Activated naive CD4-positive, alpha-beta T cell treated with anti-CD3 and anti-CD28 coated beads, Interleukin-2, amount 50 U/mL, for 24 hours (primary cell): ENCODE data around the gene NUDCD3.

Source experiments
- H3K27ac Mint-ChIP-seq: one replicate; pipeline ENCODE4 v1.8.0; 2021; ENCODE audit warnings: mild to moderate bottlenecking, mixed read lengths
- H3K27me3 Mint-ChIP-seq: one replicate; pipeline ENCODE4 v1.8.0; 2021; ENCODE audit warnings: mixed read lengths
- H3K36me3 Mint-ChIP-seq: one replicate; pipeline ENCODE4 v1.8.0; 2021; ENCODE audit warnings: mixed read lengths
- H3K4me1 Mint-ChIP-seq: one replicate; pipeline ENCODE4 v1.8.0; 2021; ENCODE audit warnings: mixed read lengths
- H3K4me3 Mint-ChIP-seq: one replicate; pipeline ENCODE4 v1.8.0; 2021; ENCODE audit warnings: mild to moderate bottlenecking, mixed read lengths
- H3K9me3 Mint-ChIP-seq: one replicate; pipeline ENCODE4 v1.8.0; 2021; ENCODE audit warnings: mixed read lengths

NUDCD3 gene

GRCh38 chr7:44393238-44394111, 97.0 kb downstream of the NUDCD3 start:
- peaks cover 9% of the 10 kb centered on the region for H3K36me3 Mint-ChIP-seq
- no peaks in the 10 kb centered on the region for H3K9me3 Mint-ChIP-seq
- H3K27ac Mint-ChIP-seq, result peak overlapping the region; percentile 21
- no peak overlapping the region for H3K4me3 Mint-ChIP-seq
- H3K4me1 Mint-ChIP-seq, result no peaks in the 10 kb centered on the region
- no peaks in the 10 kb centered on the region for H3K27me3 Mint-ChIP-seq

DNA sequence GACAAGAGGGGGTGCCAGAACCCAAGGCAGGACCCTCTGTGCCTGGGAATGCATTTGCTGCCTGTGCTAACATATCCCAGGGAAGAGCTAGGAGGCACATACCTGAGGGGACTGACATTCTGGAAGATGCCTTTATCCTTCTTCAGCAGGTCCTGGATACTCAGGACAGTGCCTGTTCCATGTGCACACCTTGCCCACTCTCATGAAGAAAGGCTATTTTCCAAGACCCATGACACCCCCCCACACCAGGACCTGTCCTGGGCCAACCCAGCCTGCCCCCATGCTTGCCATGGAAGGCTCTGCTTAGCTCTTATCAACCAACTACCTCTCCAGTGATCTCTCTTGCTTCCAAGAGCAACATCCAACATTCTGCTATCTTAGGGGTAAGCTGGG, 97.8 kb downstream of the NUDCD3 start:
- peak overlapping the region; percentile 21 for H3K27ac Mint-ChIP-seq
- no peaks in the 10 kb centered on the region for H3K4me1 Mint-ChIP-seq
- H3K4me3 Mint-ChIP-seq, result no peak overlapping the region
- H3K9me3 Mint-ChIP-seq, result no peaks in the 10 kb centered on the region
- peaks cover 9% of the 10 kb centered on the region for H3K36me3 Mint-ChIP-seq
- H3K27me3 Mint-ChIP-seq, result no peaks in the 10 kb centered on the region

GRCh38 chr7:44391746-44392617, 98.5 kb downstream of the NUDCD3 start:
- peaks cover 9% of the 10 kb centered on the region for H3K36me3 Mint-ChIP-seq
- peak overlapping the region; percentile 81 for H3K27ac Mint-ChIP-seq
- H3K9me3 Mint-ChIP-seq, result no peaks in the 10 kb centered on the region
- no peak overlapping the region for H3K4me3 Mint-ChIP-seq
- no peaks in the 10 kb centered on the region for H3K27me3 Mint-ChIP-seq
- no peaks in the 10 kb centered on the region for H3K4me1 Mint-ChIP-seq

DNA sequence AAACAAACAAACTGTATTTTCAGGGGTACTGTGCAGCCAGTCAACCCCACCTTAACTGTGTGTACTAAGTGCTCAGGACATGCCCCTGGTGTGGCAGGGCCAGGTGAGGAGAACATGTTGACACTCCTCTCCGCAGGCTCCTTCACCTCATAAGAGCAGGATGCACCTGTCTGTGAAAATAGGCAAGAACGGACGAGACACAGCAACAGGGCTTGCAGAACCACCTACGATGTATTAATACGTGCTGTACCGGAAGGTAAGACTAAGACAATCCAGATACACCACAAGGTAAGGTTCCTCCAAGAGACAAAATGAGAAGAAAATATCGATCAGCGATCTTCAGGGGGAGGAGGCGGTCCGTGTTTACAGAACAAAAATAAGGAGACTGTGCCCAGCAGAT, 99.3 kb downstream of the NUDCD3 start:
- peaks cover 9% of the 10 kb centered on the region for H3K36me3 Mint-ChIP-seq
- no peak overlapping the region for H3K27ac Mint-ChIP-seq
- H3K4me1 Mint-ChIP-seq, result no peaks in the 10 kb centered on the region
- no peaks in the 10 kb centered on the region for H3K9me3 Mint-ChIP-seq
- H3K4me3 Mint-ChIP-seq, result no peak overlapping the region
- H3K27me3 Mint-ChIP-seq, result no peaks in the 10 kb centered on the region

- peaks cover 9% of the 10 kb centered on the region for H3K36me3 Mint-ChIP-seq
- no peaks in the 10 kb centered on the region for H3K9me3 Mint-ChIP-seq
- H3K4me1 Mint-ChIP-seq, result no peaks in the 10 kb centered on the region
- no peak overlapping the region for H3K4me3 Mint-ChIP-seq
- H3K27ac Mint-ChIP-seq, result no peak overlapping the region
- no peaks in the 10 kb centered on the region for H3K27me3 Mint-ChIP-seq
These were observed 99.8 kb downstream of the NUDCD3 start for GRCh38 chr7:44390701-44391100.

GRCh38 chr7:44388089-44388970, 102.1 kb downstream of the NUDCD3 start:
- Mint-ChIP-seq H3K27ac (no peak overlapping the region), H3K36me3 (peaks cover 9% of the 10 kb centered on the region), H3K27me3 (no peaks in the 10 kb centered on the region)

DNA sequence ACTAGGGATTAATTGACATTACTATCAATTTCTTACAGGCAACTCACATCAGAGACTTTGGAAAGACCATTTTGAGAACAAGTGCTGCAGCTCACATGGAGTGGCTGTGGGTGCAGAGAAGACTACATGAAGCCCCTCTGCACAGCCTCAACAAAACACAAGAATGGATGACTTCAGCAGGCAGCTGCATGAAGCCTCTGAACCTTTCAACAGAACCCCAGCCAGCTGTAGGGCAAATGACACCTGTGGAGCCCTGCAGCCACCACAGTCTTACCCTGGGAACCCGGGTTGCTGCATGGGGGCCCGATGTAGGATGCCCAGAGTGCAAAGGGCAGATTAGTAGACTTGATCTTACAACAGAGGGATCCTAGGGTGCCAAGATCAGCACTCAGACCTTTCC, 103.1 kb downstream of the NUDCD3 start:
- no peak overlapping the region for H3K4me3 Mint-ChIP-seq
- no peaks in the 10 kb centered on the region for H3K27me3 Mint-ChIP-seq
- no peaks in the 10 kb centered on the region for H3K9me3 Mint-ChIP-seq
- H3K27ac Mint-ChIP-seq, result no peak overlapping the region
- H3K36me3 Mint-ChIP-seq, result peaks cover 9% of the 10 kb centered on the region
- no peaks in the 10 kb centered on the region for H3K4me1 Mint-ChIP-seq

More at GRCh38 chr7:44388089-44388970, 102.1 kb downstream of the NUDCD3 start:
- Mint-ChIP-seq H3K4me1 (no peaks in the 10 kb centered on the region), H3K9me3 (no peaks in the 10 kb centered on the region), H3K4me3 (no peak overlapping the region)

DNA sequence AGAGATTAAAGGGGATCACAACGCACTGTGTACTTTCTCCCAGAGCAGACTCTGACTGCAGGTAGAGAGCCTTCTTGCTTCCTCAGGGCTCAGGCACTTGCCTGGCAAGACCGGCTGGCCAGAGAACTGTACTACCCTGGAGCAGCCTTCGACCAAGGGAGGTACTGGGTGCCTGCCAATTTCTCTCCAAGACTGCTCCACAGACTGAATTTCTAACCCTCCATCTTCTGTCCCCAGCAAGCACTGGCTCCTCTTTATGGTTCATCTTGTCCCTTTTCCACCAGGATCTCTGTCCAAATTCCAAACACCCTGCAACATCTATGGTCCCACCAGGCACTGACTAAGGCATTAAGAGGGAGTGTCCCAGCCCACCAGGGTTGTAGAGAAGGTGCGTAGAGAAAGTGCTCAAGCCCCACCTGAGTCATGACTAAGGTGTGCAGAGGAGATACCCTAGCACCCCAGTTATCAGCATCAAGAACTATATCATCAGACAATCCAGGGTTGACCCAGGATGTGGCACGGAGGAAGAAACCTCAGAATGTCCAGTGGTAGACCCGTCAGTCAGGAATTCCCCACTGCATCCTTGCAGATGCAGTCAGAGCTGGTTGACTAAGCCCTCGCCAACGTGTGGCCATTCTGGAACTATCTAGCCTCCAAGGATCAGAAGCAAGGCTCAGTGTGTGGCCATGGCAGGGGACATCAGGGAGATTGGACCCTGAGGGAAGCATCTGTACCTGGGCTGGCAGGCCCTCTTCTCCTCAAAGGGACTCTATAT, 104.1 kb downstream of the NUDCD3 start:
- peaks cover 7% of the 10 kb centered on the region for H3K36me3 Mint-ChIP-seq
- no peaks in the 10 kb centered on the region for H3K9me3 Mint-ChIP-seq
- H3K27ac Mint-ChIP-seq, result no peak overlapping the region
- H3K4me3 Mint-ChIP-seq, result no peak overlapping the region
- no peaks in the 10 kb centered on the region for H3K4me1 Mint-ChIP-seq
- no peaks in the 10 kb centered on the region for H3K27me3 Mint-ChIP-seq

DNA sequence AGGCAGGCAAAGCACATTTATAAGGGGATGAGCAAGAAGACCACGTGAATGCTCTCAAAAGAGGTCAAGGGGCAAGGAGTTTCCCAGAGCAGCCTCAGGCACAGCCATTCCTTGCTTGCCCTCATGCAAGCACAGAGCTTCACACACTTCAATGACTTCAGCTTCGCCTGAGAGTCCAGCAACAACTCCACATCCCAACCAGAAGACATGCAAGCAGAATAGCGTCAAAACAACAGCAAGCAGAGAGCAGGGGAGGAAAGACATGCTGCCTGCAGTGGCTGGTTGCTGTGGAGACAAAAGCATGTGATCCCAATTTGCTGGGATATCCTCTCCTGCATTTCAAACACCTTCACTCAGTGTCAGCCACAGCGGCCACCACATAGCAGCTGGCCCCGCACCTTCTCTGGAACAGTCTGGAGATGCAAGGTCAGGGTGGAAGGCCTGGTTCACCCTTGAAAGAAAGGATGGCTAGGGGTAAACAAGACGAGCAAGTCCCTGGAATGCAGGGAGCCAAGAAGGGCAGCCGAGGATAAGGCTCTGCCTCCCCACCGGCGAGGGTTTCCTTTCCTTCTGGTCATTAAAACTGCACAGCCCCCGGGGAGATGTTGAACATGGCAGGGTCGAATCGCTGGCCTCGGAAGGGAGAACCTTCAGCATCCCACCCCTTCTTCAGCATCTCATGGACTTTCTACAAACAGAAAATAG, 104.9 kb downstream of the NUDCD3 start:
- no peak overlapping the region for H3K4me3 Mint-ChIP-seq
- H3K4me1 Mint-ChIP-seq, result no peaks in the 10 kb centered on the region
- H3K27me3 Mint-ChIP-seq, result no peaks in the 10 kb centered on the region
- peaks cover 7% of the 10 kb centered on the region for H3K36me3 Mint-ChIP-seq
- H3K27ac Mint-ChIP-seq, result no peak overlapping the region
- H3K9me3 Mint-ChIP-seq, result no peaks in the 10 kb centered on the region

DNA sequence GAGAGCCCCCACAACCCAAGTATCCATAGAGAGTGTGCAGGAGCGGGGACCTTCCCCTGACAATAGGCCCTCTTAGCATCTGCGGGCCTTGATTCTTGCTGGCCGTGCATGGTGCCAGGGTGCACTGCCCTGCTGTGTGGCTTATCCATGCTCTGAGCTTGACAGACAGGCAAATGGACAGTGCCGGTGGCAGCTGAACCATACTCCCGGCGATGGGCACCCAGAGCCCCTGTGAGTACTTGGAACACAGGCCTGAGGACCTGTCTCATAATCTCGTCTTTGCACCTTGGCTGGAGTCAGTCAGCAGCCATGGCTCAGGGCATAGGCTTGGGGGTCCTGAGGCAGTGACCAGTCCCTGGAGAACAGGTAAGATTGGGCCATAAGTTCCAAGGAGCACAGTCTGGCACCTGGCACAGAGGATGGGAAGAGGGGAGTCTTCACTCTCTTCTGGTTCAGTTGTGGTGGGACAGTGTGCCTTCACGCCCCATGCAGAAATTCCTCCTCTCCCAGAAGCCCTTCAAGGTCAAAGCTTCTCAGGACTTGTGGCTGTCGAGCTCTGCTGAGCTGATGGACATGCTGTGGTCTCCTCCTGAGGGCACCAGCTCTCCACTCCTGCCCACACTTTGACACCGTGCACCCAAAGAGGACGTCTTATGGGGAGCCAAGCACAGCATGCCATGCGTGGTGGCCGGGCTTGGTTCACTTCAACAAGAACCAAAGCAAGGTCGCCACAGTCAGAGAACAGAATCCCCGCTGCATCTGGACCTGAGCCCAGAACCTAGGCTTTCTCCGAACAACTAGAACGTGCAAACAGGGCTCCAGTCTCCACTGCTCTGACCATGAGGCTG, 105.6 kb downstream of the NUDCD3 start:
- H3K4me1 Mint-ChIP-seq, result no peaks in the 10 kb centered on the region
- no peak overlapping the region for H3K27ac Mint-ChIP-seq
- H3K36me3 Mint-ChIP-seq, result peaks cover 4% of the 10 kb centered on the region
- no peaks in the 10 kb centered on the region for H3K9me3 Mint-ChIP-seq
- H3K4me3 Mint-ChIP-seq, result no peak overlapping the region
- no peaks in the 10 kb centered on the region for H3K27me3 Mint-ChIP-seq

DNA sequence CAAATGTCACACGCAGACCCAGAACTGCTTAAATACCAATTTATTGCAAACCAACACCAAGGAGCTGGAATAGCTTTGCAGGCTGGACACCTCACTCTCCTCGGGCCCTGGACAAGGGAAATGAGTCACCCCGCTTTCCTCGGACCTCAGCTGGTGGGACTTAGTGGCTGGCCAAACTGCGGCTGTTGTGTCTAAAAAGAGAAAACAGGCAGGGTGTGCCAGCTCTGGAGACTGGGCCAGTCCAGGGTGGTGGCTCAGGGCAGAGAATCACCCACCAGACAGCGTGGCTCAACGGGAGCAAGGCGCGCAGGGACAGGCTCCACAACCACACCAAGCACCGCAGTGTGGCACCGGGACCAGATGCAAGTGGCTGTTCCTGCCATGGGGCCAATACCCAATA, 106.9 kb downstream of the NUDCD3 start:
- Mint-ChIP-seq H3K36me3 (peaks cover 3% of the 10 kb centered on the region), H3K27me3 (no peaks in the 10 kb centered on the region), H3K9me3 (no peaks in the 10 kb centered on the region), H3K4me3 (no peak overlapping the region), H3K27ac (no peak overlapping the region), H3K4me1 (no peaks in the 10 kb centered on the region)

- peaks cover 3% of the 10 kb centered on the region for H3K36me3 Mint-ChIP-seq
- H3K9me3 Mint-ChIP-seq, result no peaks in the 10 kb centered on the region
- no peak overlapping the region for H3K4me3 Mint-ChIP-seq
- peaks cover under 1% of the 10 kb centered on the region for H3K4me1 Mint-ChIP-seq
- no peaks in the 10 kb centered on the region for H3K27me3 Mint-ChIP-seq
- H3K27ac Mint-ChIP-seq, result no peak overlapping the region
These were observed 107.8 kb downstream of the NUDCD3 start for GRCh38 chr7:44382459-44383265.
